Activated gamma-delta T cell treated with anti-CD3 and anti-CD28 coated beads, Interleukin-2, amount 50 U/mL, for 16 hours (primary cell): Measurements from ENCODE around the gene PIP4K2A.
"Not testable (repeated sequence)": the region's sequence is repeated elsewhere in the genome, so short reads cannot be mapped to it uniquely, and the experiment has no call there.

Experiments
- DNase-seq: peaks from one replicate; pipeline ENCODE4 v3.0.0-alpha.2; 2020; ENCODE audit warnings: low read depth

The PIP4K2A gene

DNA sequence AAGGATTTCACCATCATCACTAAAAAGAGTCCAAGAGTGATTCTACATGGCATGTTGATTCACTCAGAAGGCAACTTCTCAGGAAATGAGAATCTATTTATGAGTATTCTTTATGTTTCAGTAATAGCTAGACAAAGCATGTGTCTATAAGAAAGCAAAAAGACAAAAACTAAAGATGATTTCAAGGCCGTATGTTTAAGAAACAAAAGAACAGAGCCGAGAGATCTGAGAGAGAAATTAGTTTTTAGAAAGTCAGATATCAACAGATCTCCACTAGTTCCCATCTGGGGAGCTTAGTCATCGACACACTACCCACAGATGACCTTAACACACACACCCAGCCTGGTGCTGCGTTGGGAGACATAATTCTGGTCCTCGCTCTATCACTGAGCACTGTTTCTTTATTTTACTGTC lies 21.0 kb downstream of the PIP4K2A start:
- no peak for DNase-seq

DNA sequence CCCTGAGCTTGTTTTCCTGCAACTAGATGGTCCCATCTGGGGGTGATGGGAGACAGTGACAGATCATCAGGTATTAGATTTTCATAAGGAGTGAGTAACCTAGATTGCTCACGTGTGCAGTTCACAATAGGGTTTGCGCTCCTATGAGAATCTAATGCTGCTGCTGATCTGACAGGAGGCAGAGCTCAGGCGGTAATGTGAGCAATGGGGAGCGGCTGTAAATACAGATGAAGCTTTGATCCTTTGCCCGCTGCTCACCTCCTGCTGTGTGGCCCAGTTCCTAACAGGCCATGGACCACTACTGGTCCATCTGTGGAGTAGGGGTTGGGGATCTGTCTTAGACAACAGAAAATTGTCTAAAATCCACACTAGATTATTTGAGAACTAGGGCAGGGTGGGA lies 22.3 kb downstream of the PIP4K2A start:
- DNase-seq = not testable (repeated sequence)

DNA sequence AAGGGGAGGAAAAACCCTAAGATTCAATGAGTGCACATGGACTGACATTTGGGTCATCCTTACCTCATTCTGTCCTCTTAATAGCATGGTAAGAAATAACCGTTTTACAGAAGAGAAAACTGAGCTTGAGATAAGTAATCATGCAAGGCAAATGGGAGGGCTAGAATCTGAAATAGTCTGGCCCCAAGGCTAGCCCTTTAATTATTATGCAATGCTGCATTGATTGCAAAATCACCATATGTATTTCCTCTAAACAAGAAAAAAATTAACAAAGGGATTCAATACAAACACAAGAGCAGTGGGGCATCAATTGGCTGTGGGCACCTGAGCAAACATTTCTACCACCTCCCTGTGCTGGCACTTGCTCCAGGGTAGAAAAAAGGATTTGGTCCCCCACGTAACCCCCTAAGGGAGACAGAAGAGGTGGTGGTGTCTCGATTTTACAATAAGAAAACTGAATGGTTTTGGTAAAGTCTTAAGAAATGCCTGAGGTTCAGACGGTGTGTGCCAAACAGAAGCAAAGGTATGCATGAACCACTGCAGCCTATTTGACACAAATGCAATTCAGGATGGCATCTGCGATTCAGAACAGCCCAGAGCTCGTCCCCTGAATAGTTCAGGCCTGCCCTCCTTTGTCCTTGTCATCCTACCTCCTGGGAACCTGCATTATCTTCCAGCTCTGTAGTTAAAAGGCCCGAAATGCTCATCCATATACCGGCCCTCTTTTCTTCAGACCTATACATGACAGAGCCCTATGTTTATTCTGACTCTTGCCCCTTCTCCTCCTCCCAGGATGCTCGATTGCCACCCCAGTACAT lies 23.6 kb downstream of the PIP4K2A start:
- DNase-seq = no peak

DNA sequence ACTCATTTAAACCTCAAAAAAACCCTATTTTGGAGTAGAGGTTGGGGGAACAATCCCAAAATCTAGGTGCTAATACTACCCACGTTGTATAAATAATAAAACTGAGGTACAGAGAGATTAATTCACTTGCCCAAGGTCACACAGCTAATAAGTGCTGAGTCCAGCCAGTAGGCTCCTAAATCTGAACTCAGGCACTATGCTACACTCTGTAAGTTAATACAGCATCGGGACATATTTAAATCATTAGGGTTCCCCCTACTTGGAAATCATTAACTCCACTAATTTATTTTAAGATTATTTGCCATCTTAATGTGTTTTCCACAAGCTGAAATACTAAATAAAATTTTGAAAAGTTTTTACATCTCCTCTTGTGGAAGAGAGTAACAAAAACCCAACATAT lies 24.2 kb downstream of the PIP4K2A start:
- no peak for DNase-seq

DNA sequence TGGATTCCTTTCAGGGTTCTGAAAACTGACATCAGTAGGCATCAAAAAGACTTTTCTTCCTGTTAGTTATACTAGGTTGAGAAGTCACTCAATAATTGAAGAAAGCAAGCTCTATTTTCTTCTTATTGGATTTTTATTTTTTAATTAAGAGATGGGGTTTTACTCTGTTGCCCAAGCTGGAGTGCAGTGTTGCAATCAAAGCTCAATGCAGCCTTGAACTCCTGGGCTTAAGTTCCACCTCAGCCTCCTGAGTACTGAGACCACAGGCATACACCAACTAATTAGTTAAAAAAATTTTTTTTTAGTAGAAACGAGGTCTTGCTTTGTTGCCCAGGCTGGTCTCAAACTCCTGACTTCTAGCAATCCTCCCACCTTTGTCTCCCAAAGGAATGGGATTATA lies 28.0 kb downstream of the PIP4K2A start:
- DNase-seq = no peak

DNA sequence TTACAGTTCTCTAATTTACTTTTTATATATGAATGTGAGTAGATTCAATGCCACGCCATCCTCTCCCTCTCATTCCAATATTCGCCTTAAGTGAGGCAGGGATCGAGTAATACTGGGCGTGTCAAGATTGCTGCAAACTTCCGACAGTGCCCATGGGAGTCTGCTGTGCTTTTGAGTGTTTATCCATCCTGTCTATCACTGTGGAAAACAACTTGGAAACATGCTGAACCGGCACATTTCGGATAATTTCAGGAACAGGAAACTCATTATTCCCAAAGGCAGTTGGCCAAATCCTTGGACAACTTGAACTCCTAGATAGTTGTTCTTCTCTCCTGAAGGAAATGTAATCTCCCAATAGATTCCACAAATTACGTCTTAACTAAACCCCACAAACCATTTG lies 28.5 kb downstream of the PIP4K2A start:
- DNase-seq = no peak

DNA sequence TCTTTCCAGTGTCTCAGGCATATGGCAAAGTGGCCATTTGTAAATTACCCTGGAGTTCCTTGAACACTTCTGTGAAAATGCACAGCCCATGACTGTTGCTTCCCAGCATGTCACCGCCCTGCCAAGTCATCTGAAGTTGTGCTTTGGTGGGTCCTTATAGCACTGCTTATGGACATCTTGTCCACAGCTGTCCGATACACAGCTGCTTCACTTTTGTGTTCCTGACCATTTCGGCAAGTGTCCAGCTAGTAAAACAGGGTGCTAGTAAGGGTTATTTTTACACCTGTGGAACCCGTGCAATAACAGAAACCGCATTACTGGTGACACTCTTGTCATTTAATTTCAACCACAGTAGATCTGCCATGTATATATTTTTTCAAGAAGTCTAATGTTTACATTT lies 29.7 kb downstream of the PIP4K2A start:
- no peak for DNase-seq

DNA sequence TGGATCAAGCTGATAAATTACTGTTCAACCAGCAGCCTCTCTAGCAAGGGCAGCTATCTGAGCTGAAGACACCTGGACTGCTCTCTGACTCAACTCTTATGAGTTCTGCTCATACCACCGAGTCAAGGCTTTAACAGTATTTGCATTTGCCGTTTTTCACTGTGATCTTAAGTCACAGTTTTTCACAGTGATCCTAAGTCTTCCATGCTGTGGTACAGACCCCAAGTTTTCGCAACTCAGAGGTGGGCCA lies 31.3 kb downstream of the PIP4K2A start:
- DNase-seq = no peak

DNA sequence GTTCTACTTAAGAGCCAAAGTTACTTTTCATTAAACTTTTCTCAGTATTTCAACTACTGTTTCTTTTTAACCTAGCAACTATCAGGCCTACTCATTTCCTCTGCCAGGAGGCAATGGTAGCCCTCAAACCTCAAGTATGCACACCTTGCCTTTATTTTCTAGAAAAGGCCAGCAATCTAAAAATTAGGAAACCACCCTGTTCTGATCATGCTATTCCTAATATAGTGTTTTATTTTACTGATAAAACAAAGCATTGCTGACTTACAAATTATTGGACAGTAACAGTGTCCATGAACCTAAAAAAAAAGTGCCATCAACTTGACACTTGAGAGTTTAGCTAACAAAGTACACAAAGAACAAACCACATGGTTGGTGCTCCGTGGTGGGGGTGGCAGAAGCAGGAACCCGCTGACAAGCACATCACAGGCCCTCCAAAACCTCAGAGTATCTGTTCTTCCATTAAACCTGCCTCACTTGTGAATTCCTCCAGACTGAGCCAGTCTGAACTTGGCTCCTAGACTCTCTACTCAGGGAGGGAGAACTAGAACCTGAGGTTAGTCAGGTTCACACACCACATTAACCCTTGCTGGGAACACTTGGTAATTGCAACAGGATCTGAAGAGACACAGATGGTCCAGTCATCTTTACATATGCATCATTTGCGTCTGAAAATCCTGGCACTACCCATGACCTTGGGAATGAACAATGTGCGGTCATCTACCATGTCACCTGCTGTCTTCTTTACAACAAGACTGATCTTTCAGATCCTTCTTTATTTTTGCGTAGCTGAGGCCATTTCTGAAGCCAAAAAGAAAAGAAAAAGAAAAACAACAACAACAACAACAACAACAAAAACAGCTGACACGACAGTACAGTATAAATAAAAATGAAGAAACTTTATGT lies 31.9 kb downstream of the PIP4K2A start:
- DNase-seq = peak; percentile 37

DNA sequence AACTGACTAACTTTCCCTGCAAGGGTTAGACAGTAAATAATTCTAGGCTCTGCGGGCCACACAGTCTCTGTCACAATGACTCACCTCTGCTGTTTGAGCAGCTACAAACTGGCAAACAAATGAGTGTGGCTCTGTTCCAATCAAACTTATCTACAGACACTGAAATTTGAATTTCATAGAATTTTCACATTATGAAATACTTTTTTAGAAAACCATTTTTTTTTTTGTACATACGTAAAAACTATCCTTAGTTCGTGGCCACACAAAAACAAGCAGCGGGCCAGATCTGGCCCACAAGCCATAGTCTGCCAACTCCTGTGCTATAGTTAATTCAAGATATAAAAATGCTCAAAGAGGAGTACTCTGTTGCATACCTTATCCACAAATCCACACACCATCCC lies 32.6 kb downstream of the PIP4K2A start:
- peak; percentile 39 for DNase-seq

DNA sequence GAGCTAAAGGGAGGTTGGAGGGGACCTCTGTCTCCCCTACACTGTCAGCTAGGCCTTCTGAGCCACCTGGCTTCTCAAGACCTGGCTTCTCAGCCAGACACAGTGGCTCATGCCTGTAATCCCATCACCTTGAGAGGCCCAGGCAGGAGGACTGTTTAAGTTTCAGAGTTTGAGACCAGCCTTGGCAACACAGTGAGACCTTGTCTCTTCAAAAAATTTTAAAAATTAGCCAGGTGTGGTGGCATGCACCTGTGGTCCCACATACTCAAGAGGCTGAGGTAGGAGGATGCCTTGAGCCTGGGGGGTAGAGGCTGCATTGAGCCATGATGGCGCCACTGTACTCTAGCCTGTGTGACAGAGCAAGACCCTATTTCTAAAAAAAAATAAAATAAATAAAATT lies 33.1 kb downstream of the PIP4K2A start:
- no peak for DNase-seq

DNA sequence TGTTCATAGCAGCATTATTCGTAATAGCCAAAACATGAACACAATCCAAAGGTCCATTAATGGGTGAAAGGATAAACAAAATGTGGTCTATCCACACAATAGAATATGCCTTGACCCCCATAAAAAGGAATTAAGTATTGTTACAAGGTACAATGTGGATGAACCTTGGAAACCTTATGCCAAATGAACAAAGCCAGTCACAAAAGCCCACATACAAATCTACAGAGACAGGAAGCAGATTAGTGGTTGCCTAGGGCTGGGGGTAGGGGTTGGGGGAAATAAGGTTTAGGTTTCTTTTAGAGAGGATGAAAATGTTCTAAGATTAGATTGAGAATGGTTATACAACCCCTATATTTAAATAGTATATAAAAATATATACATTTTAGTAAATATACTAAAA lies 34.8 kb downstream of the PIP4K2A start:
- DNase-seq = no peak

DNA sequence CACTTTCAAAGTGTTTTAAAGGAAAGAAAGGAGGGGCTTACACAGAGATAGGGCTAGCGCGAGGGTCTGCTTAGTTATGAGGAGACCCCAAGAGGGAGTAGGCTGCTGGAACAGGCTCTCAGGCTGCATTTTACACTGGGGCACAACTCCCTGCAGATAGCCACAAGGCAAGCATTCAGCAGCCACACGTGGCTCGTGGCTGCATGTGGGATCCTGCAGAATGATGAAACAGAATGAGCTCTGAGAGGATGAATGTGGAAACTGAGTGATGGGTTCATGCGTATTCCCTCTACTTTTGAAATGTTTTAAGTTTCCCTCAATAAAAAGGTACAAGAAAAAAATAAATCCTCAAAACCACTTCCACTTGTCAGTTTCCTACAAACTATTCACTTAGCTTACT lies 37.0 kb downstream of the PIP4K2A start:
- no peak for DNase-seq

DNA sequence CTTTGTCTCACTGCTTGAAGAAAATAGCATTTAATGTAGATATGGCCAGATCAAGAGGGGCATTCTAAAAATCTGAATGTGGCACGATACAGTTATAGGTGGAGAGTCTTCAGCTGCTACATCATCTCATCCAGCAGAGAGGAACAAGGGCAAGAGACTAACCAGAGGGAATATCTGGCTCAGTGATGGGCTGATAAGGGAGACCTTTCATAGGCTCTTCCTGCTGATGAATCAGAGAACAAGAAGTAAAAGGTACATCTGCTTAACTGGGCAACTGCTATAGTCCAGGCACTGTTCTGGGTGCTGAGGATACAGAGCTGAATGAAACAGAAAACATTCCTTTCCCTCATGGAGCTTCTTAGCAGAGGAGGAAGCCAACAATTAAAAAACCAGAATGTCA lies 37.9 kb downstream of the PIP4K2A start:
- DNase-seq = no peak

DNA sequence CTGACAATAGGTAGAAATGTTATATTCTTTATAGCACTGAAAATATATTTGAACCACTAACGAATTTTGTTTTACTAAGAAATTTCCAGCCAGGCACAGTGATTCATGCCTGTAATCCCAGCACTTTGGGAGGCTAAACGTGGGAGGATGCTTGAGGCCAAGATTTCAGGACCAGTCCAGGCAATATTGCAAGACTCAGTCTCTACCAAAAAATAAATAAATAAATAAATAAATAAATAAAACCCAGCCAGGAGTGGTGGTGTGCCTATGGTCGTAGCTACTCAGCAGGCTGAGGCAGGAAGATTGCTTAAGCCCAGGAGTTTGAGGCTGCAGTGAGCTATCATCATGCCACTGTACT lies 39.8 kb downstream of the PIP4K2A start:
- DNase-seq = no peak

DNA sequence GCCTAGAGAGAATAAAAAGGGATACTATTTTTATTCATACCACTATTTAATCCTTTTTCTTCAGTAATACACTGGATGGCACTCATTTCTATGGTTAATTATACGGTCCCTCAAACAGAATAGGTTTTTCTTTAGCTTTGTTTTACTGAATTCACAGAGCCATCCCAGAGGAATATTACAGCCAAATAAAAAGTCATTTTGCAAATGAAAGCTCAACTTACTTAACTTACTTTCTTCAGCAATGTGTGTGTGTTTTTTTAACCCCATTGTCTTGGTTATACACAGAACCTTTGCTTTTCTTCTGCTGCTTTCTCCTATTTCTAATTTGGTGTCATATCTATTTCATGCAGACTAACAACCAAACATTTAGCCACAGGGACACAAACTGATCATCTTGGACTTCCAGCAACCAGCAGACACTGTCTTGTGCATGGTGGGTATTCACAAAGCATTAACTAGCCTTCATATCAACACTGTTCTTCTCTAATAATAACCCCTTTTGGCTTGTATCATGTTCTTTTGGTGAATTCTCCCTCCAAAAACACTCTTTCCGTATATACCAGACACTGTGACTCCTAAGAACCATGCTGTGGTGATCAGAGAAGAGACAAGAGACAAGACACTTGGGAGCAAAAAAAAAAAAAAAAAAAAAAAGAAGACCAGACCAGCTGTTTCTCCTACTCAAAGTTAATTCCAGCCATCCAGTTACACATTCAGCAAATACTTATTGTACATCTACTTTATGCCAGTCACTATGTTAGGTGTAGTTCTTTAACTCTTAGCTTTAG lies 40.4 kb downstream of the PIP4K2A start:
- DNase-seq = no peak

DNA sequence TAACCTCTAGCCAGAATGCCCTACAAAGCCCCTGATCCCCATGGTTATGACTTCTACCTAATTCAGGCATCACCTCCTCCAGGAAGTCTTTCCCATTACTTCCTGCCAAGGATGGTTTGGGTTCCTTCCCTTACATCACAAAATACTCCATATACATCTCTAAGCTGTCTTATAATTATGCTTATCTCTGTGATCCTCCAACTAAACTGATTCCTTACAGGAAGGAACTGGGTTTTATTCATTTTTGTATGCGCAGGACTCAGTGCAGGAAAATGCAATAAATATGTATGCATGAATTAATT lies 41.3 kb downstream of the PIP4K2A start:
- DNase-seq = no peak

DNA sequence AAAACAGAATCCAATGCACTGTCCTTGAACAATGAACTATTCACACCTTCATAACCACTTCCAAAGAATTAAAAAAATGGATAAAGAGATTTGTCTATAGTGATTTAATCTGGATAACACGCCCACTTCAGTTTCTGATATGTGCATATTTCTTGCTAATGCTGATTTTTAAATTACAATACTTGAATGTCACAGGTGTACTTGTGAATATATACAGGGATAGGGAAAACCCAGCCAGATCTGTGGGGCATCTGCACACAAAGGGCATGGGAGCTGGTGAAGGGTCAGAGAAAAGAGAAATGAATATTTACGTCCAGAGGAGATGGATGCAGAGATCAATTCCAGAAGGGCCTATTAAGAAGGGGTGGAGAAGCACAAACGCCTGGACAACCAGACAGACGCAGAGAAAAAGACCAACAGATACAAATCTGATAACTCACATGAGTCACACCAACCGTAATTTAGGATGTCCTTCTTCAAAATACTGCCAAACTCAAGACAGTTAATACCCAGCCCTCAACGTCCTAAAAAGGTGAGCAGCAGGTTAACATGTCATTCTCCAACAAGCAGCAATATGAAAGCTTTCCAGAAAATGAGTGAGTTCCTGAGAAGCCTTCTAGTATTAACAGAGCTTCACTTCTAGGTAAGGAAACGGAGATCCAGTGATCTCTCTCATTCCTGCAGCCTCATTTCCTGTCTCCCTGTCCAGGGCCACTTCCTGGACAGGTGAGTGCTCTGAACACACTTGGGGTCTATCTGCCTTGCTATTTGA lies 41.9 kb downstream of the PIP4K2A start:
- no peak for DNase-seq

DNA sequence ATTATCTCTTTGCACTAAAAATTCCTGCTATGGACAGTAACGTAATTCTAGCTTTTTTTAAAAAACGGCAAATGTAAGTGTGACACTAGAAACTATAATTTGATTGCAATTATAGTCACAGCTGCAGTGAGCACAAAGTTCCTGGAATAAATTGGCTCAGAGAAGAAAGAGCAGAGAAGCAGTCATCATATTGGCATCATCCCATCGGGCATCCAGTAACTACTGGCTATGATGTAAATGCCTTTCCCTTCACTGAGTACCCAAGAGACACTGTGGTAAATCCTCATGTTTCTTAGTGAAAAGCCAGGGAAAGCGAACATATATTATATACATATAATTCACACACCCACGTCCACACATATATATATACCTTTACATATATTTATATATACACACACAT lies 43.6 kb downstream of the PIP4K2A start:
- no peak for DNase-seq

DNA sequence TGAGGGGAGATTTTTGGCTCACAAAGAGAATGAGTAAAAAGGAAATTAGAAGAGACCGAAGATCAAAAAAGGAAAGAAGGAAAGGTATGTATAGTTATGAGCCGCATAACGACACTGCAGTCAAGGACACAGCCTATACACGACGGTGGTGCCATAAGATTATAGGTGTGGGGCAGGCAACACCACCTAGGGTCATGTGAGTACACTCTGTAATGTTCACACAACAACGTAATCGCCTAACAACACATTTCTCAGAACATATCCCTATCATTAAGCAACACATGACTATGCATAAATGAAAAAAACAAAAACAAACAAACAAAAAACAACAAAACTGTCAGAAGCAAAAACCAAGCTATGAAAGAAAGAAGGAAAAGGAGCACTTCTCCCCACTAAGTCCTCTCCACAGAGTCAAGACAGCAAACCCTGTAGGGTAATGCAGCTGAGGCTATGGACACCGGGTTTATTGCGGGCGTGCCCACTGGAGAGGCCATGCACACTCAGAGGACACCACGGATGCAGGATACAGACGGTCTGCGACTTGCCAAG lies 45.1 kb downstream of the PIP4K2A start:
- DNase-seq = no peak

DNA sequence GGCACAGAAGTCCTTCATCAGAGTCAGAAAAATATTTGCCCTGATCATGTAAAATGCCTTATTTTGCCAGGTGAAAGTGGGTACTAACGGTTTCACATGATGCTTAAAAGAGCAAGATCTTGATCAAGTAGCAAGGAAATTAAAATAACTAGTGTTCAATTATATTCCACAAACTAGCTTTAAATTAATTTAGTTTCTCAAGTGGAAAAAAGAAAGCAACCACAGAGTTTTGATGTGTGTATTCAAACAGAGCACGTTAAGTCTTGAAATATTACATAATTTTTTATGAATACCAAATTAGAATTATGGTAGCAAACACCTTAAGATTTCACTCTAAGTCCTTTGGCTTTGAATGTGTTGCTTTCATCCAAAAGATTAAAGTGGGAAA lies 47.3 kb downstream of the PIP4K2A start:
- DNase-seq = no peak
